ENCODE measurements around the gene FAM83G. TPM values are rescaled to one million over a fixed set of nuclear protein-coding genes. Genes with fewer than 3 reads are reported as not detected.

The FAM83G gene
- total and polyA plus RNA-seq, 2 experiments from 2014 or later, result 7.6 to 44.5 TPM

DNA sequence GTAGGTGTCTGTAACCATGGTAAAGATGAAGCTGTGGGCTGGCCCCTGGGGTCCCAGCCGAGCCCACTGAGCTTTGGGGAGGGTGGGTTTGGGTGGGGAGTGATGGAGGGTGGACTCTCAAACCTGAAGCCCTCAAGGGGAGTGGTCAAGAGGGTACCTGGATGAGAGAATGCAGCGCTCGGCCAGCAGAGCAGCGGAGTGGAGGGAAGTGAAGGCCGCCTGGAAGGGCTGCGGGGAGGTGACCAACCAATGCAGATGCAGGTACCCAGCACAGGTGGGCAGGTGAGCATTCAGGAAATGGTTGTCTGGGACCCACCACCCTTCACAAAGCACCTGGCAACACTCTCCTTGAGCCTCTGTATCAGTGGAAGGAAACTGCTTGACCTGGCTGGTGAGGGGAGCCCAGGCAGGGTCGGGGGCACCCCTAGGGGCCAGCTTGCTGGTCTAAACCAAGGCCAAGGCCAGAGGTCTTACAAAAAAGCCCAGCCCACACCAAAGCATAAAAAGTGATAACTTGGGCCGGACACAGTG lies 56.0 kb downstream of the FAM83G start:
- no peak overlapping the region for H3K4me2 ChIP-seq
- TF ChIP-seq ZNF331 (CRISPR knock-in tag; IDR thresholded peaks at IDR 0.05; ENCODE audit: low read depth) (no peak), EZH2 (IDR thresholded peaks at IDR 0.05; ENCODE audit: low read depth, unreplicated experiment) (no peak), ZNF114 (CRISPR knock-in tag; IDR thresholded peaks at IDR 0.05) (no peak), NANOG (IDR thresholded peaks at IDR 0.05; ENCODE audit: borderline replicate concordance) (no peak), EZH2phosphoT487 (IDR thresholded peaks at IDR 0.05; ENCODE audit: unreplicated experiment) (no peak), CREB1 (CRISPR knock-in tag; IDR thresholded peaks at IDR 0.05; ENCODE audit: low read depth) (no peak), JUNB (IDR thresholded peaks at IDR 0.05; ENCODE audit: unreplicated experiment) (no peak), STAT1 (IDR thresholded peaks at IDR 0.05; ENCODE audit: unreplicated experiment) (no peak), POLR2AphosphoS5 (IDR thresholded peaks at IDR 0.05; ENCODE audit: low read depth) (no peak)
- TF ChIP-seq, protein P1, sequence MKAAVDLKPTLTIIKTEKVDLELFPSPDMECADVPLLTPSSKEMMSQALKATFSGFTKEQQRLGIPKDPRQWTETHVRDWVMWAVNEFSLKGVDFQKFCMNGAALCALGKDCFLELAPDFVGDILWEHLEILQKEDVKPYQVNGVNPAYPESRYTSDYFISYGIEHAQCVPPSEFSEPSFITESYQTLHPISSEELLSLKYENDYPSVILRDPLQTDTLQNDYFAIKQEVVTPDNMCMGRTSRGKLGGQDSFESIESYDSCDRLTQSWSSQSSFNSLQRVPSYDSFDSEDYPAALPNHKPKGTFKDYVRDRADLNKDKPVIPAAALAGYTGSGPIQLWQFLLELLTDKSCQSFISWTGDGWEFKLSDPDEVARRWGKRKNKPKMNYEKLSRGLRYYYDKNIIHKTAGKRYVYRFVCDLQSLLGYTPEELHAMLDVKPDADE (IDR thresholded peaks at IDR 0.05), result no peak
- TF ChIP-seq, protein P2, sequence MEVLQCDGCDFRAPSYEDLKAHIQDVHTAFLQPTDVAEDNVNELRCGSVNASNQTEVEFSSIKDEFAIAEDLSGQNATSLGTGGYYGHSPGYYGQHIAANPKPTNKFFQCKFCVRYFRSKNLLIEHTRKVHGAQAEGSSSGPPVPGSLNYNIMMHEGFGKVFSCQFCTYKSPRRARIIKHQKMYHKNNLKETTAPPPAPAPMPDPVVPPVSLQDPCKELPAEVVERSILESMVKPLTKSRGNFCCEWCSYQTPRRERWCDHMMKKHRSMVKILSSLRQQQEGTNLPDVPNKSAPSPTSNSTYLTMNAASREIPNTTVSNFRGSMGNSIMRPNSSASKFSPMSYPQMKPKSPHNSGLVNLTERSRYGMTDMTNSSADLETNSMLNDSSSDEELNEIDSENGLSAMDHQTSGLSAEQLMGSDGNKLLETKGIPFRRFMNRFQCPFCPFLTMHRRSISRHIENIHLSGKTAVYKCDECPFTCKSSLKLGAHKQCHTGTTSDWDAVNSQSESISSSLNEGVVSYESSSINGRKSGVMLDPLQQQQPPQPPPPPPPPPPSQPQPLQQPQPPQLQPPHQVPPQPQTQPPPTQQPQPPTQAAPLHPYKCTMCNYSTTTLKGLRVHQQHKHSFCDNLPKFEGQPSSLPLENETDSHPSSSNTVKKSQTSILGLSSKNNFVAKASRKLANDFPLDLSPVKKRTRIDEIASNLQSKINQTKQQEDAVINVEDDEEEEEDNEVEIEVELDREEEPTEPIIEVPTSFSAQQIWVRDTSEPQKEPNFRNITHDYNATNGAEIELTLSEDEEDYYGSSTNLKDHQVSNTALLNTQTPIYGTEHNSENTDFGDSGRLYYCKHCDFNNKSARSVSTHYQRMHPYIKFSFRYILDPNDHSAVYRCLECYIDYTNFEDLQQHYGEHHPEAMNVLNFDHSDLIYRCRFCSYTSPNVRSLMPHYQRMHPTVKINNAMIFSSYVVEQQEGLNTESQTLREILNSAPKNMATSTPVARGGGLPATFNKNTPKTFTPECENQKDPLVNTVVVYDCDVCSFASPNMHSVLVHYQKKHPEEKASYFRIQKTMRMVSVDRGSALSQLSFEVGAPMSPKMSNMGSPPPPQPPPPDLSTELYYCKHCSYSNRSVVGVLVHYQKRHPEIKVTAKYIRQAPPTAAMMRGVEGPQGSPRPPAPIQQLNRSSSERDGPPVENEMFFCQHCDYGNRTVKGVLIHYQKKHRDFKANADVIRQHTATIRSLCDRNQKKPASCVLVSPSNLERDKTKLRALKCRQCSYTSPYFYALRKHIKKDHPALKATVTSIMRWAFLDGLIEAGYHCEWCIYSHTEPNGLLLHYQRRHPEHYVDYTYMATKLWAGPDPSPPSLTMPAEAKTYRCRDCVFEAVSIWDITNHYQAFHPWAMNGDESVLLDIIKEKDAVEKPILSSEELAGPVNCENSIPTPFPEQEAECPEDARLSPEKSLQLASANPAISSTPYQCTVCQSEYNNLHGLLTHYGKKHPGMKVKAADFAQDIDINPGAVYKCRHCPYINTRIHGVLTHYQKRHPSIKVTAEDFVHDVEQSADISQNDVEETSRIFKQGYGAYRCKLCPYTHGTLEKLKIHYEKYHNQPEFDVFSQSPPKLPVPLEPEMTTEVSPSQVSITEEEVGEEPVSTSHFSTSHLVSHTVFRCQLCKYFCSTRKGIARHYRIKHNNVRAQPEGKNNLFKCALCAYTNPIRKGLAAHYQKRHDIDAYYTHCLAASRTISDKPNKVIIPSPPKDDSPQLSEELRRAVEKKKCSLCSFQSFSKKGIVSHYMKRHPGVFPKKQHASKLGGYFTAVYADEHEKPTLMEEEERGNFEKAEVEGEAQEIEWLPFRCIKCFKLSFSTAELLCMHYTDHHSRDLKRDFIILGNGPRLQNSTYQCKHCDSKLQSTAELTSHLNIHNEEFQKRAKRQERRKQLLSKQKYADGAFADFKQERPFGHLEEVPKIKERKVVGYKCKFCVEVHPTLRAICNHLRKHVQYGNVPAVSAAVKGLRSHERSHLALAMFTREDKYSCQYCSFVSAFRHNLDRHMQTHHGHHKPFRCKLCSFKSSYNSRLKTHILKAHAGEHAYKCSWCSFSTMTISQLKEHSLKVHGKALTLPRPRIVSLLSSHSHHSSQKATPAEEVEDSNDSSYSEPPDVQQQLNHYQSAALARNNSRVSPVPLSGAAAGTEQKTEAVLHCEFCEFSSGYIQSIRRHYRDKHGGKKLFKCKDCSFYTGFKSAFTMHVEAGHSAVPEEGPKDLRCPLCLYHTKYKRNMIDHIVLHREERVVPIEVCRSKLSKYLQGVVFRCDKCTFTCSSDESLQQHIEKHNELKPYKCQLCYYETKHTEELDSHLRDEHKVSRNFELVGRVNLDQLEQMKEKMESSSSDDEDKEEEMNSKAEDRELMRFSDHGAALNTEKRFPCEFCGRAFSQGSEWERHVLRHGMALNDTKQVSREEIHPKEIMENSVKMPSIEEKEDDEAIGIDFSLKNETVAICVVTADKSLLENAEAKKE (CRISPR knock-in tag; IDR thresholded peaks at IDR 0.05), result no peak
- TF ChIP-seq, protein P3, sequence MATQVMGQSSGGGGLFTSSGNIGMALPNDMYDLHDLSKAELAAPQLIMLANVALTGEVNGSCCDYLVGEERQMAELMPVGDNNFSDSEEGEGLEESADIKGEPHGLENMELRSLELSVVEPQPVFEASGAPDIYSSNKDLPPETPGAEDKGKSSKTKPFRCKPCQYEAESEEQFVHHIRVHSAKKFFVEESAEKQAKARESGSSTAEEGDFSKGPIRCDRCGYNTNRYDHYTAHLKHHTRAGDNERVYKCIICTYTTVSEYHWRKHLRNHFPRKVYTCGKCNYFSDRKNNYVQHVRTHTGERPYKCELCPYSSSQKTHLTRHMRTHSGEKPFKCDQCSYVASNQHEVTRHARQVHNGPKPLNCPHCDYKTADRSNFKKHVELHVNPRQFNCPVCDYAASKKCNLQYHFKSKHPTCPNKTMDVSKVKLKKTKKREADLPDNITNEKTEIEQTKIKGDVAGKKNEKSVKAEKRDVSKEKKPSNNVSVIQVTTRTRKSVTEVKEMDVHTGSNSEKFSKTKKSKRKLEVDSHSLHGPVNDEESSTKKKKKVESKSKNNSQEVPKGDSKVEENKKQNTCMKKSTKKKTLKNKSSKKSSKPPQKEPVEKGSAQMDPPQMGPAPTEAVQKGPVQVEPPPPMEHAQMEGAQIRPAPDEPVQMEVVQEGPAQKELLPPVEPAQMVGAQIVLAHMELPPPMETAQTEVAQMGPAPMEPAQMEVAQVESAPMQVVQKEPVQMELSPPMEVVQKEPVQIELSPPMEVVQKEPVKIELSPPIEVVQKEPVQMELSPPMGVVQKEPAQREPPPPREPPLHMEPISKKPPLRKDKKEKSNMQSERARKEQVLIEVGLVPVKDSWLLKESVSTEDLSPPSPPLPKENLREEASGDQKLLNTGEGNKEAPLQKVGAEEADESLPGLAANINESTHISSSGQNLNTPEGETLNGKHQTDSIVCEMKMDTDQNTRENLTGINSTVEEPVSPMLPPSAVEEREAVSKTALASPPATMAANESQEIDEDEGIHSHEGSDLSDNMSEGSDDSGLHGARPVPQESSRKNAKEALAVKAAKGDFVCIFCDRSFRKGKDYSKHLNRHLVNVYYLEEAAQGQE (IDR thresholded peaks at IDR 0.05; ENCODE audit: unreplicated experiment), result no peak
- TF ChIP-seq, protein P4, sequence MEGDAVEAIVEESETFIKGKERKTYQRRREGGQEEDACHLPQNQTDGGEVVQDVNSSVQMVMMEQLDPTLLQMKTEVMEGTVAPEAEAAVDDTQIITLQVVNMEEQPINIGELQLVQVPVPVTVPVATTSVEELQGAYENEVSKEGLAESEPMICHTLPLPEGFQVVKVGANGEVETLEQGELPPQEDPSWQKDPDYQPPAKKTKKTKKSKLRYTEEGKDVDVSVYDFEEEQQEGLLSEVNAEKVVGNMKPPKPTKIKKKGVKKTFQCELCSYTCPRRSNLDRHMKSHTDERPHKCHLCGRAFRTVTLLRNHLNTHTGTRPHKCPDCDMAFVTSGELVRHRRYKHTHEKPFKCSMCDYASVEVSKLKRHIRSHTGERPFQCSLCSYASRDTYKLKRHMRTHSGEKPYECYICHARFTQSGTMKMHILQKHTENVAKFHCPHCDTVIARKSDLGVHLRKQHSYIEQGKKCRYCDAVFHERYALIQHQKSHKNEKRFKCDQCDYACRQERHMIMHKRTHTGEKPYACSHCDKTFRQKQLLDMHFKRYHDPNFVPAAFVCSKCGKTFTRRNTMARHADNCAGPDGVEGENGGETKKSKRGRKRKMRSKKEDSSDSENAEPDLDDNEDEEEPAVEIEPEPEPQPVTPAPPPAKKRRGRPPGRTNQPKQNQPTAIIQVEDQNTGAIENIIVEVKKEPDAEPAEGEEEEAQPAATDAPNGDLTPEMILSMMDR (conservative IDR thresholded peaks at IDR 0.05; ENCODE audit: low read depth in 2 of 2), result no peak
- Mint-ChIP-seq H3K36me3 (ENCODE audit: low read depth) (no peaks in the 10 kb centered on the region), H3K4me3 (no peak overlapping the region), H3K9me3 (peaks cover 2% of the 10 kb centered on the region; the same call in 1 of the 3 replicates), H3K27me3 (ENCODE audit: insufficient read depth, low read depth, poor library complexity) (no peaks in the 10 kb centered on the region), H3K4me1 (no peaks in the 10 kb centered on the region), H3K27ac (no peak overlapping the region)
- H3K79me2 ChIP-seq (replicated peaks; ENCODE audit: insufficient read depth), result no peaks in the 10 kb centered on the region
- no peak for DNase-seq (ENCODE audit: low spot score)
- H3K36me3 ChIP-seq (ENCODE audit: insufficient read depth), result no peaks in the 10 kb centered on the region
- no peaks in the 10 kb centered on the region for H3K27me3 ChIP-seq (ENCODE audit: insufficient read depth)
- H2AFZ ChIP-seq, result no peak overlapping the region
- no peaks in the 10 kb centered on the region for H3F3A ChIP-seq (replicated peaks; ENCODE audit: low read depth)
- no peak for ATAC-seq
- H3K27ac ChIP-seq (ENCODE audit: low read depth), result no peak overlapping the region
- no peak overlapping the region for H3K4me3 ChIP-seq
- H3K9me2 ChIP-seq (ENCODE audit: insufficient read depth), result no peaks in the 10 kb centered on the region
- H3K4me1 ChIP-seq (ENCODE audit: insufficient read depth), result no peaks in the 10 kb centered on the region
- no peaks in the 10 kb centered on the region for H4K20me1 ChIP-seq (replicated peaks; ENCODE audit: insufficient read depth)
